SK-N-SH treated with all-trans-retinoic acid at 6 μM for 48 hours (cell line): ENCODE measurements around the gene TDRKH.

Source experiments
- ATAC-seq: fragments of 200-7000 bp; cut with Tn5 transposase; 3 replicates; pipeline ENCODE4 v1.9.1; 2020; ENCODE audit warnings: mild to moderate bottlenecking, moderate library complexity
- ARNTL ChIP-seq: fragments of 450-650 bp; formaldehyde crosslinking; IDR thresholded peaks from 2 replicates; pipeline ENCODE4 v1.5.0; 2020; ENCODE audit warnings: low read depth, mild to moderate bottlenecking, moderate library complexity, borderline replicate concordance
- BACH2 ChIP-seq: fragments of 250-450 bp; sonication (Bioruptor Pico); IDR thresholded peaks from 2 replicates; pipeline ENCODE4 v1.9.0; 2021; ENCODE audit warnings: mild to moderate bottlenecking, borderline replicate concordance
- CSDC2 ChIP-seq: fragments of 250-450 bp; sonication (Bioruptor Pico); IDR thresholded peaks from 2 replicates; pipeline ENCODE4 v1.5.0; 2020; ENCODE audit warnings: mild to moderate bottlenecking, moderate library complexity
- CSRNP3 ChIP-seq: fragments of 250-450 bp; sonication (Bioruptor Pico); IDR thresholded peaks from 2 replicates; pipeline ENCODE4 v1.5.1; 2021; ENCODE audit warnings: mild to moderate bottlenecking, moderate library complexity
- ESRRG ChIP-seq: fragments of 250-450 bp; sonication (Bioruptor Pico); IDR thresholded peaks from 2 replicates; pipeline ENCODE4 v1.6.1; 2021; ENCODE audit warnings: mild to moderate bottlenecking
- ISL1 ChIP-seq: fragments of 250-450 bp; sonication (Bioruptor Pico); IDR thresholded peaks from 2 replicates; pipeline ENCODE4 v2.1.2; 2022; ENCODE audit warnings: mild to moderate bottlenecking, moderate library complexity
- POU6F1 ChIP-seq: fragments of 250-450 bp; sonication (Bioruptor Pico); IDR thresholded peaks from 2 replicates; pipeline ENCODE4 v1.8.0; 2021; ENCODE audit warnings: low read depth, mild to moderate bottlenecking, moderate library complexity, borderline replicate concordance
- PPARA ChIP-seq: fragments of 250-450 bp; sonication (Bioruptor Pico); IDR thresholded peaks from 2 replicates; pipeline ENCODE4 v1.5.0; 2020; ENCODE audit warnings: mild to moderate bottlenecking, borderline replicate concordance
- SNAI2 ChIP-seq: fragments of 250-450 bp; sonication (Bioruptor Pico); IDR thresholded peaks from 2 replicates; pipeline ENCODE4 v1.5.0; 2020; ENCODE audit warnings: mild to moderate bottlenecking, moderate library complexity
- TCF4 ChIP-seq: fragments of 250-450 bp; sonication (Bioruptor Pico); IDR thresholded peaks from 2 replicates; pipeline ENCODE4 v1.8.0; 2021; ENCODE audit warnings: mild to moderate bottlenecking, moderate library complexity, borderline replicate concordance
- TOX ChIP-seq: fragments of 250-450 bp; sonication (Bioruptor Pico); IDR thresholded peaks from 2 replicates; pipeline ENCODE4 v1.8.0; 2021; ENCODE audit warnings: mild to moderate bottlenecking, moderate library complexity, borderline replicate concordance
- ZC3H10 ChIP-seq: fragments of 250-450 bp; sonication (Bioruptor Pico); IDR thresholded peaks from 2 replicates; pipeline ENCODE4 v1.5.1; 2021; ENCODE audit warnings: mild to moderate bottlenecking, moderate library complexity
- ZFP3 ChIP-seq: fragments of 250-450 bp; sonication (Bioruptor Pico); IDR thresholded peaks from 2 replicates; pipeline ENCODE4 v1.5.0; 2020; ENCODE audit warnings: mild to moderate bottlenecking, moderate library complexity
- ZNF8 ChIP-seq: fragments of 450-650 bp; formaldehyde crosslinking; IDR thresholded peaks from 2 replicates; pipeline ENCODE4 v1.5.0; 2020; ENCODE audit warnings: mild to moderate bottlenecking, moderate library complexity
- TF ChIP-seq, protein P1 (sequence below): fragments of 250-450 bp; sonication (Bioruptor Pico); IDR thresholded peaks from 2 replicates; pipeline ENCODE4 v1.8.0; 2020; ENCODE audit warnings: mild to moderate bottlenecking, moderate library complexity, borderline replicate concordance
- TF ChIP-seq, protein P2 (sequence below): fragments of 250-450 bp; sonication (Bioruptor Pico); IDR thresholded peaks from 2 replicates; pipeline ENCODE4 v1.5.0; 2020; ENCODE audit warnings: mild to moderate bottlenecking, moderate library complexity
- TF ChIP-seq, protein P3 (sequence below): fragments of 250-450 bp; sonication (Bioruptor Pico); IDR thresholded peaks from 2 replicates; pipeline ENCODE4 v1.5.1; 2020; ENCODE audit warnings: low read depth, mild to moderate bottlenecking, moderate library complexity

TDRKH gene

DNA sequence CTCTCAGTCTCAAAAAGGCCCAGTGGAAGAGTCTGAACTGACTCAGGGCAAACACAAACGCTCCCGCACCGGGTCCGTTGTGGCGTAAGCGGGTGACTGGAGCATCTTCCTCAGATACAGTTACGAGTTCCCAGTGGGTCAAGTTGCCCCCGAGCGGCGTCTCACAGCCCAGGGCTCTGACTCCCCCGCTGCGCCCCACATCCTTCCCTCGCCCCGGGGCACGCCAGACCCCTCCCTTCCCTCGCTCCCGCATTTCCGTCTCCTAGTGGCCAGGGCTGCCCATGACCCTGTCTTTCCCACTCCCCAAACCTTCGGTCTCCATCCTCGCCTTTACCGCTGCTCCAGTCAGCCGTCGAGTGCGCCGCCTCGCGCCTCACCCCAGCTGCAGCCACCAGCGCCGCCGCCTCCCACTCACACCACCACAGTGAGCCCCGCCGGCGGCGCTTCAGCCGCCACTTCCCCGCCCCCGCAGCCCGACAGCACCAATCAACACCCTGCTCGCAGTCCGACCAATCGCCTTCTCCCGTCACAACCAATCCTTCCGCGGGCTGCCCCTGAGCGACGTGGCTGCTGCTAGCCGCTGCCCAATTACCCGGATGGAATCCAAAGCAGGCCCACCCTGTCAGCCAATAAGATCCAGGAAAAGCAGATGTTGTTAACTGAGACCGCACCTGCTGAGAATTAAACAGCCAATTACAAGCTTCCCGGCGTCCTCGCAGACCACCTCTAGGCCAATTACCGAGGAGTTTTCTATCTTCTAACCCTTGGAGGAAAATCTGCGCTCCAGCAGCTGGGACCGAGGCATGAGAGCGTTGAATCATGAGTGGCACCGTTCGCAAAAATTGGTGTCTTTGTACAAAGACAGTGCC is at the start of gene TDRKH:
Gene TDRKH (minus strand): TSS at position 430 of the 869 bp plus-strand sequence. CDS start 7,478 bp downstream, outside the sequence.
- ATAC-seq: peak; percentile 98

GRCh38 chr1:151839457-151840403 is 49.4 kb upstream of the TDRKH start, which contains the start of gene C2CD4D:
Gene C2CD4D (minus strand): TSS chr1:151839820. CDS start chr1:151838989, 831 bp downstream.
- ATAC-seq: no peak
- TF ChIP-seq POU6F1 (no peak), ZC3H10 (CRISPR knock-in tag) (no peak)

More for the DNA sequence above, at the start of gene TDRKH:
- TF ChIP-seq ISL1: no peak
- TF ChIP-seq SNAI2: peak; percentile 100
- TF ChIP-seq, protein P1, sequence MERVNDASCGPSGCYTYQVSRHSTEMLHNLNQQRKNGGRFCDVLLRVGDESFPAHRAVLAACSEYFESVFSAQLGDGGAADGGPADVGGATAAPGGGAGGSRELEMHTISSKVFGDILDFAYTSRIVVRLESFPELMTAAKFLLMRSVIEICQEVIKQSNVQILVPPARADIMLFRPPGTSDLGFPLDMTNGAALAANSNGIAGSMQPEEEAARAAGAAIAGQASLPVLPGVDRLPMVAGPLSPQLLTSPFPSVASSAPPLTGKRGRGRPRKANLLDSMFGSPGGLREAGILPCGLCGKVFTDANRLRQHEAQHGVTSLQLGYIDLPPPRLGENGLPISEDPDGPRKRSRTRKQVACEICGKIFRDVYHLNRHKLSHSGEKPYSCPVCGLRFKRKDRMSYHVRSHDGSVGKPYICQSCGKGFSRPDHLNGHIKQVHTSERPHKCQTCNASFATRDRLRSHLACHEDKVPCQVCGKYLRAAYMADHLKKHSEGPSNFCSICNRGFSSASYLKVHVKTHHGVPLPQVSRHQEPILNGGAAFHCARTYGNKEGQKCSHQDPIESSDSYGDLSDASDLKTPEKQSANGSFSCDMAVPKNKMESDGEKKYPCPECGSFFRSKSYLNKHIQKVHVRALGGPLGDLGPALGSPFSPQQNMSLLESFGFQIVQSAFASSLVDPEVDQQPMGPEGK (CRISPR knock-in tag): no peak
- peak; percentile 43; the same call in 1 of the 2 replicates for TF ChIP-seq TCF4 (CRISPR knock-in tag)
- no peak for TF ChIP-seq BACH2
- 0 out of 2 replicates have a peak, but pooled peaks have one; percentile 15 for TF ChIP-seq ARNTL
- TF ChIP-seq ZC3H10 (CRISPR knock-in tag): no peak
- no peak for TF ChIP-seq POU6F1
- TF ChIP-seq CSDC2: 0 out of 2 replicates have a peak, but pooled peaks have one; percentile 19
- TF ChIP-seq, protein P2, sequence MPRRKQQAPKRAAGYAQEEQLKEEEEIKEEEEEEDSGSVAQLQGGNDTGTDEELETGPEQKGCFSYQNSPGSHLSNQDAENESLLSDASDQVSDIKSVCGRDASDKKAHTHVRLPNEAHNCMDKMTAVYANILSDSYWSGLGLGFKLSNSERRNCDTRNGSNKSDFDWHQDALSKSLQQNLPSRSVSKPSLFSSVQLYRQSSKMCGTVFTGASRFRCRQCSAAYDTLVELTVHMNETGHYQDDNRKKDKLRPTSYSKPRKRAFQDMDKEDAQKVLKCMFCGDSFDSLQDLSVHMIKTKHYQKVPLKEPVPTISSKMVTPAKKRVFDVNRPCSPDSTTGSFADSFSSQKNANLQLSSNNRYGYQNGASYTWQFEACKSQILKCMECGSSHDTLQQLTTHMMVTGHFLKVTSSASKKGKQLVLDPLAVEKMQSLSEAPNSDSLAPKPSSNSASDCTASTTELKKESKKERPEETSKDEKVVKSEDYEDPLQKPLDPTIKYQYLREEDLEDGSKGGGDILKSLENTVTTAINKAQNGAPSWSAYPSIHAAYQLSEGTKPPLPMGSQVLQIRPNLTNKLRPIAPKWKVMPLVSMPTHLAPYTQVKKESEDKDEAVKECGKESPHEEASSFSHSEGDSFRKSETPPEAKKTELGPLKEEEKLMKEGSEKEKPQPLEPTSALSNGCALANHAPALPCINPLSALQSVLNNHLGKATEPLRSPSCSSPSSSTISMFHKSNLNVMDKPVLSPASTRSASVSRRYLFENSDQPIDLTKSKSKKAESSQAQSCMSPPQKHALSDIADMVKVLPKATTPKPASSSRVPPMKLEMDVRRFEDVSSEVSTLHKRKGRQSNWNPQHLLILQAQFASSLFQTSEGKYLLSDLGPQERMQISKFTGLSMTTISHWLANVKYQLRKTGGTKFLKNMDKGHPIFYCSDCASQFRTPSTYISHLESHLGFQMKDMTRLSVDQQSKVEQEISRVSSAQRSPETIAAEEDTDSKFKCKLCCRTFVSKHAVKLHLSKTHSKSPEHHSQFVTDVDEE (CRISPR knock-in tag): 0 out of 2 replicates have a peak, but pooled peaks have one; percentile 65

DNA sequence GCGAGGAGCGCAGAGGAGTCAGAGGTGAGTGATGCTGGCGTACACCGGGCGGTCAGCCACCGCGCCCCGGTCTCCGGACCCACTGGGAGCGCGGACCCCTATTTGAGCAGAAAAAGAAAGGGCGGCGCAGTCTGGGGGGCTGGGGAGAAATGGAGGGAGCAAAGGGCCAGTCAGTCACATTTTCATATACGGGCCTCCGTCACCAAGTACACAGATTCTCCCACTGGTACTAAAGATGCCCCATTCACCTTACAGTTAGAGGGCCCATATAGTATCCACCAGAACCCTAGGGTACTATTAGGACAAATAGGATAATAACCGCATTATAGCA is 48.7 kb upstream of the TDRKH start:
- no peak for ATAC-seq
- TF ChIP-seq CSDC2 (no peak), ZFP3 (CRISPR knock-in tag) (no peak), ZNF8 (CRISPR knock-in tag) (no peak), ESRRG (no peak), PPARA (no peak), CSRNP3 (CRISPR knock-in tag) (no peak), TOX (no peak)
- TF ChIP-seq, protein P3, sequence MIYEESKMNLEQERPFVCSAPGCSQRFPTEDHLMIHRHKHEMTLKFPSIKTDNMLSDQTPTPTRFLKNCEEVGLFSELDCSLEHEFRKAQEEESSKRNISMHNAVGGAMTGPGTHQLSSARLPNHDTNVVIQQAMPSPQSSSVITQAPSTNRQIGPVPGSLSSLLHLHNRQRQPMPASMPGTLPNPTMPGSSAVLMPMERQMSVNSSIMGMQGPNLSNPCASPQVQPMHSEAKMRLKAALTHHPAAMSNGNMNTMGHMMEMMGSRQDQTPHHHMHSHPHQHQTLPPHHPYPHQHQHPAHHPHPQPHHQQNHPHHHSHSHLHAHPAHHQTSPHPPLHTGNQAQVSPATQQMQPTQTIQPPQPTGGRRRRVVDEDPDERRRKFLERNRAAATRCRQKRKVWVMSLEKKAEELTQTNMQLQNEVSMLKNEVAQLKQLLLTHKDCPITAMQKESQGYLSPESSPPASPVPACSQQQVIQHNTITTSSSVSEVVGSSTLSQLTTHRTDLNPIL (CRISPR knock-in tag): no peak
- TF ChIP-seq, all 23 proteins: peak for 0
